Astrocyte (in vitro differentiated cells and primary cell): ENCODE measurements around the gene STAT1.

Experiments used
- CTCF ChIP-seq: IDR thresholded peaks from 2 replicates; pipeline ENCODE4 v1.5.1; 2011; ENCODE audit warnings: low read depth, mild to moderate bottlenecking, inconsistent platforms, low read length, moderate library complexity; ENCODE audit not compliant: insufficient read depth
- EZH2 ChIP-seq: IDR thresholded peaks from 2 replicates; pipeline ENCODE4 v1.6.1; 2012; ENCODE audit warnings: mild to moderate bottlenecking, low read length, inconsistent platforms; ENCODE audit not compliant: insufficient read depth

GRCh38 chr2:190970873-190971506, 43.0 kb downstream of the STAT1 start:
- no peak for TF ChIP-seq CTCF
- no peak for TF ChIP-seq EZH2
